Measurements from ENCODE around the gene FREM1. TPM values are rescaled to one million over a fixed set of nuclear protein-coding genes. Genes with fewer than 3 reads are reported as not detected.
A peak's percentile ranks its signal among the peaks of the same experiment; 100 is the strongest.

Gene FREM1
- total RNA-seq, 1 donor from 2014 or later: 18.2 TPM

GRCh38 chr9:14912859-14913258 is 2.6 kb upstream of the FREM1 start:
- no peak for DNase-seq

- peak; percentile 46 for DNase-seq
Measured at GRCh38 chr9:14911046-14911445, 818 bp upstream of the FREM1 start.

- no peak for DNase-seq
Measured at GRCh38 chr9:14909601-14909960, 647 bp downstream of the FREM1 start.

- DNase-seq: no peak
Measured at GRCh38 chr9:14909181-14909580, 1.0 kb downstream of the FREM1 start.

GRCh38 chr9:14908295-14909180 is 1.7 kb downstream of the FREM1 start:
- peak; percentile 41 for DNase-seq

- no peak for DNase-seq
Measured at GRCh38 chr9:14907696-14908095, 2.5 kb downstream of the FREM1 start.

GRCh38 chr9:14907360-14907685 is 2.9 kb downstream of the FREM1 start:
- DNase-seq: no peak

- DNase-seq: no peak
Measured at GRCh38 chr9:14906644-14907359, 3.4 kb downstream of the FREM1 start.

GRCh38 chr9:14906000-14906399 is 4.2 kb downstream of the FREM1 start:
- DNase-seq: no peak

GRCh38 chr9:14903040-14903439 is 7.2 kb downstream of the FREM1 start:
- DNase-seq: no peak

- no peak for DNase-seq
Measured at GRCh38 chr9:14902561-14902960, 7.7 kb downstream of the FREM1 start.

GRCh38 chr9:14899815-14900193 is 10.4 kb downstream of the FREM1 start:
- no peak for DNase-seq

- DNase-seq: no peak
Measured at GRCh38 chr9:14899042-14899814, 11.0 kb downstream of the FREM1 start.

- no peak for DNase-seq
Measured at GRCh38 chr9:14895806-14896205, 14.4 kb downstream of the FREM1 start.

- no peak for DNase-seq
Measured at GRCh38 chr9:14893280-14893679, 16.9 kb downstream of the FREM1 start.

GRCh38 chr9:14891332-14891731 is 18.9 kb downstream of the FREM1 start:
- no peak for DNase-seq

GRCh38 chr9:14889451-14889850 is 20.8 kb downstream of the FREM1 start:
- DNase-seq: no peak

- DNase-seq: no peak
Measured at GRCh38 chr9:14888875-14889274, 21.4 kb downstream of the FREM1 start.

GRCh38 chr9:14888272-14888671 is 22.0 kb downstream of the FREM1 start:
- no peak for DNase-seq

GRCh38 chr9:14887149-14887548 is 23.1 kb downstream of the FREM1 start:
- DNase-seq: no peak

- DNase-seq: no peak
Measured at GRCh38 chr9:14883310-14883944, 26.8 kb downstream of the FREM1 start.

GRCh38 chr9:14882090-14882489 is 28.1 kb downstream of the FREM1 start:
- DNase-seq: no peak

- DNase-seq: peak; percentile 73
Measured at GRCh38 chr9:14881006-14881405, 29.2 kb downstream of the FREM1 start.
